GM18505 (cell line): Measurements from ENCODE around the gene IPO4.
"Not testable (repeated sequence)": the region's sequence is repeated elsewhere in the genome, so short reads cannot be mapped to it uniquely, and the experiment has no call there.

Experiments
- ATAC-seq: cut with Tn5 transposase; IDR thresholded peaks from one replicate; pipeline ENCODE4 v1.9.1; 2021; ENCODE audit not compliant: unreplicated experiment
- POLR2A ChIP-seq: IDR thresholded peaks from 4 replicates; pipeline ENCODE4 v1.6.1; 2011; ENCODE audit warnings: borderline replicate concordance; ENCODE audit not compliant: insufficient read depth, insufficient read length; ENCODE audit errors: extremely low read depth

Gene IPO4

GRCh38 chr14:24228902-24229301 is 40.3 kb upstream of the IPO4 start:
- ATAC-seq: no peak
- TF ChIP-seq POLR2A: no peak

- no peak for ATAC-seq
- TF ChIP-seq POLR2A: no peak
Measured at GRCh38 chr14:24226473-24226872, 37.9 kb upstream of the IPO4 start.

GRCh38 chr14:24224618-24225071 is 36.0 kb upstream of the IPO4 start:
- no peak for ATAC-seq
- no peak for TF ChIP-seq POLR2A

- ATAC-seq: not testable (repeated sequence)
Measured at GRCh38 chr14:24222987-24223386, 34.4 kb upstream of the IPO4 start.

- no peak for ATAC-seq
- no peak for TF ChIP-seq POLR2A
Measured at GRCh38 chr14:24219521-24219920, 30.9 kb upstream of the IPO4 start.

- no peak for ATAC-seq
- no peak for TF ChIP-seq POLR2A
Measured at GRCh38 chr14:24219080-24219479, 30.5 kb upstream of the IPO4 start.

- ATAC-seq: not testable (repeated sequence)
Measured at GRCh38 chr14:24216876-24217275, 28.3 kb upstream of the IPO4 start.

GRCh38 chr14:24216345-24216699 is 27.7 kb upstream of the IPO4 start:
- ATAC-seq: no peak
- TF ChIP-seq POLR2A: no peak

GRCh38 chr14:24215495-24216344 is 27.1 kb upstream of the IPO4 start, which contains the start of gene MDP1:
Gene MDP1 (minus strand): TSS chr14:24216066. CDS start chr14:24215955, 111 bp downstream.
- peak; percentile 60 for ATAC-seq

GRCh38 chr14:24213866-24214662 is 25.4 kb upstream of the IPO4 start:
- TF ChIP-seq POLR2A: no peak
- ATAC-seq: no peak

More at GRCh38 chr14:24215495-24216344, 27.1 kb upstream of the IPO4 start, which contains the start of gene MDP1:
- TF ChIP-seq POLR2A: peak; percentile 89

GRCh38 chr14:24212924-24213865 is 24.6 kb upstream of the IPO4 start, which contains the start of gene CHMP4A:
Gene CHMP4A (minus strand): TSS chr14:24213488. CDS start chr14:24213439, 49 bp downstream.
- peak; percentile 74 for ATAC-seq
- peak; percentile 98 for TF ChIP-seq POLR2A

GRCh38 chr14:24211311-24211710 is 22.7 kb upstream of the IPO4 start:
- no peak for ATAC-seq
- TF ChIP-seq POLR2A: peak; percentile 24

GRCh38 chr14:24207625-24208024 is 19.0 kb upstream of the IPO4 start:
- no peak for TF ChIP-seq POLR2A
- ATAC-seq: no peak
